WTC11 (cell line): ENCODE measurements around the gene ZNF672. TPM values are rescaled to one million over a fixed set of nuclear protein-coding genes. Genes with fewer than 3 reads are reported as not detected.

Source experiments
- ATAC-seq: fragments of 200-7000 bp; cut with Tn5 transposase; 2 replicates; pipeline ENCODE4 v1.10.0; 2021; ENCODE audit warnings: mild to moderate bottlenecking, moderate library complexity
- CTCF ChIA-PET: fragments of 300-600 bp; sonication (Branson Sonifier 250); formaldehyde crosslinking; loops from one replicate; lab custom pipeline; 2021; ENCODE audit warnings: antibody characterized with exemption; lab: Charles Lee
- POLR2A ChIA-PET: fragments of 350-600 bp; sonication (Branson Sonifier 250); formaldehyde crosslinking; loops from one replicate; lab custom pipeline; 2021; ENCODE audit warnings: antibody characterized with exemption; lab: Charles Lee
- DNase-seq: peaks from one replicate; pipeline ENCODE4 v3.0.0; 2021; ENCODE audit warnings: low spot score
- H3K27ac Mint-ChIP-seq: 2 replicates; pipeline ENCODE4 v1.8.0; 2021; ENCODE audit warnings: mixed read lengths
- H3K27me3 Mint-ChIP-seq: 2 replicates; pipeline ENCODE4 v1.8.0; 2021; ENCODE audit warnings: low read depth, mild to moderate bottlenecking, moderate library complexity, mixed read lengths
- H3K36me3 Mint-ChIP-seq: 2 replicates; pipeline ENCODE4 v1.8.0; 2021; ENCODE audit warnings: mixed read lengths
- H3K4me1 Mint-ChIP-seq: 2 replicates; pipeline ENCODE4 v1.8.0; 2022; ENCODE audit warnings: mixed read lengths
- H3K4me3 Mint-ChIP-seq: 2 replicates; pipeline ENCODE4 v1.8.0; 2021; ENCODE audit warnings: mild to moderate bottlenecking, moderate library complexity, mixed read lengths
- H3K9me3 Mint-ChIP-seq: 2 replicates; pipeline ENCODE4 v1.8.0; 2021; ENCODE audit warnings: mixed read lengths
- CBFB ChIP-seq: sonication (generic); formaldehyde crosslinking; IDR thresholded peaks from 2 replicates; pipeline ENCODE4 v1.8.1; 2022; ENCODE audit warnings: mild to moderate bottlenecking, low read depth, missing genetic modification reagents
- ETV6 ChIP-seq: sonication (generic); formaldehyde crosslinking; IDR thresholded peaks from 2 replicates; pipeline ENCODE4 v1.8.1; 2022; ENCODE audit warnings: mild to moderate bottlenecking, missing genetic modification reagents
- GTF2I ChIP-seq: fragments of 250-450 bp; sonication (Bioruptor Pico); conservative IDR thresholded peaks from 2 replicates; pipeline ENCODE4 v1.4.0; 2021; ENCODE audit warnings: mild to moderate bottlenecking
- JAZF1 ChIP-seq: fragments of 250-450 bp; sonication (Bioruptor Pico); IDR thresholded peaks from 2 replicates; pipeline ENCODE4 v1.9.0; 2021; ENCODE audit warnings: moderate library complexity, mild to moderate bottlenecking, inconsistent platforms
- KAT7 ChIP-seq: sonication (generic); formaldehyde crosslinking; IDR thresholded peaks from 2 replicates; pipeline ENCODE4 v1.8.1; 2023; ENCODE audit warnings: missing genetic modification reagents, mild to moderate bottlenecking, borderline replicate concordance
- MXD4 ChIP-seq: fragments of 250-450 bp; sonication (Bioruptor Pico); IDR thresholded peaks from 2 replicates; pipeline ENCODE4 v1.8.0; 2021; ENCODE audit warnings: mild to moderate bottlenecking, moderate library complexity, borderline replicate concordance
- NFATC4 ChIP-seq: fragments of 250-450 bp; sonication (Bioruptor Pico); IDR thresholded peaks from 2 replicates; pipeline ENCODE4 v1.9.0; 2021; ENCODE audit warnings: mild to moderate bottlenecking
- NR1H2 ChIP-seq: sonication (generic); formaldehyde crosslinking; IDR thresholded peaks from 2 replicates; pipeline ENCODE4 v1.9.0; 2021; ENCODE audit warnings: mild to moderate bottlenecking, moderate library complexity, missing genetic modification reagents
- NR3C1 ChIP-seq: sonication (generic); formaldehyde crosslinking; conservative IDR thresholded peaks from 2 replicates; pipeline ENCODE4 v1.8.1; 2023; ENCODE audit warnings: low read depth, mild to moderate bottlenecking, missing genetic modification reagents
- PRRX2 ChIP-seq: fragments of 250-450 bp; sonication (Bioruptor Pico); IDR thresholded peaks from 2 replicates; pipeline ENCODE4 v1.8.0; 2021; ENCODE audit warnings: mild to moderate bottlenecking
- SMAD3 ChIP-seq: sonication (generic); formaldehyde crosslinking; IDR thresholded peaks from 2 replicates; pipeline ENCODE4 v1.8.0; 2022; ENCODE audit warnings: missing genetic modification reagents, mild to moderate bottlenecking, borderline replicate concordance
- SMAD4 ChIP-seq: sonication (generic); formaldehyde crosslinking; IDR thresholded peaks from 2 replicates; pipeline ENCODE4 v1.8.0; 2022; ENCODE audit warnings: mild to moderate bottlenecking, missing genetic modification reagents
- SP1 ChIP-seq: sonication (generic); formaldehyde crosslinking; conservative IDR thresholded peaks from 2 replicates; pipeline ENCODE4 v1.8.1; 2022; ENCODE audit warnings: missing genetic modification reagents
- TCF7 ChIP-seq: sonication (generic); formaldehyde crosslinking; IDR thresholded peaks from 2 replicates; pipeline ENCODE4 v1.8.0; 2022; ENCODE audit warnings: mild to moderate bottlenecking, low read depth, missing genetic modification reagents, moderate library complexity
- TP53 ChIP-seq: sonication (generic); formaldehyde crosslinking; IDR thresholded peaks from 2 replicates; pipeline ENCODE4 v1.8.1; 2023; ENCODE audit warnings: mild to moderate bottlenecking, missing genetic modification reagents
- ZNF121 ChIP-seq: sonication (generic); formaldehyde crosslinking; IDR thresholded peaks from 2 replicates; pipeline ENCODE4 v1.8.0; 2023; ENCODE audit warnings: missing genetic modification reagents
- ZNF138 ChIP-seq: sonication (generic); formaldehyde crosslinking; conservative IDR thresholded peaks from 2 replicates; pipeline ENCODE4 v1.8.1; 2022; ENCODE audit warnings: mild to moderate bottlenecking, moderate library complexity, missing genetic modification reagents
- ZNF219 ChIP-seq: sonication (generic); formaldehyde crosslinking; IDR thresholded peaks from 2 replicates; pipeline ENCODE4 v1.8.0; 2023; ENCODE audit warnings: missing genetic modification reagents, mild to moderate bottlenecking, borderline replicate concordance
- ZNF671 ChIP-seq: fragments of 250-450 bp; sonication (Bioruptor Pico); IDR thresholded peaks from 2 replicates; pipeline ENCODE4 v1.8.0; 2021; ENCODE audit warnings: mild to moderate bottlenecking
- total RNA-seq: library from RNA; stranded (reverse); gene quantifications from 3 replicates; pipeline ENCODE4 v1.2.3, GENCODE V29; 2021
- TF ChIP-seq, protein P1 (sequence below): fragments of 250-450 bp; sonication (Bioruptor Pico); IDR thresholded peaks from 2 replicates; pipeline ENCODE4 v1.9.0; 2021; ENCODE audit warnings: moderate library complexity, mild to moderate bottlenecking, inconsistent platforms, borderline replicate concordance
- TF ChIP-seq, protein P2 (sequence below): sonication (generic); formaldehyde crosslinking; IDR thresholded peaks from 2 replicates; pipeline ENCODE4 v1.8.1; 2023; ENCODE audit warnings: mild to moderate bottlenecking, missing genetic modification reagents
- TF ChIP-seq, protein P3 (sequence below): sonication (generic); formaldehyde crosslinking; IDR thresholded peaks from 2 replicates; pipeline ENCODE4 v1.8.1; 2023; ENCODE audit warnings: mild to moderate bottlenecking, missing genetic modification reagents
- TF ChIP-seq, protein P4 (sequence below): sonication (generic); formaldehyde crosslinking; IDR thresholded peaks from 2 replicates; pipeline ENCODE4 v1.8.1; 2022; ENCODE audit warnings: low read depth, mild to moderate bottlenecking, moderate library complexity, missing genetic modification reagents, borderline replicate concordance
- TF ChIP-seq, protein P5 (sequence below): fragments of 200-600 bp; IDR thresholded peaks from 2 replicates; pipeline ENCODE4 v1.8.0; 2022; ENCODE audit warnings: antibody characterized with exemption
- TF ChIP-seq, protein P6 (sequence below): sonication (generic); formaldehyde crosslinking; IDR thresholded peaks from 2 replicates; pipeline ENCODE4 v1.8.1; 2022; ENCODE audit warnings: missing genetic modification reagents, borderline replicate concordance

ZNF672 gene
- total RNA-seq, 1 experiment from 2014 or later: 37.9 TPM

DNA sequence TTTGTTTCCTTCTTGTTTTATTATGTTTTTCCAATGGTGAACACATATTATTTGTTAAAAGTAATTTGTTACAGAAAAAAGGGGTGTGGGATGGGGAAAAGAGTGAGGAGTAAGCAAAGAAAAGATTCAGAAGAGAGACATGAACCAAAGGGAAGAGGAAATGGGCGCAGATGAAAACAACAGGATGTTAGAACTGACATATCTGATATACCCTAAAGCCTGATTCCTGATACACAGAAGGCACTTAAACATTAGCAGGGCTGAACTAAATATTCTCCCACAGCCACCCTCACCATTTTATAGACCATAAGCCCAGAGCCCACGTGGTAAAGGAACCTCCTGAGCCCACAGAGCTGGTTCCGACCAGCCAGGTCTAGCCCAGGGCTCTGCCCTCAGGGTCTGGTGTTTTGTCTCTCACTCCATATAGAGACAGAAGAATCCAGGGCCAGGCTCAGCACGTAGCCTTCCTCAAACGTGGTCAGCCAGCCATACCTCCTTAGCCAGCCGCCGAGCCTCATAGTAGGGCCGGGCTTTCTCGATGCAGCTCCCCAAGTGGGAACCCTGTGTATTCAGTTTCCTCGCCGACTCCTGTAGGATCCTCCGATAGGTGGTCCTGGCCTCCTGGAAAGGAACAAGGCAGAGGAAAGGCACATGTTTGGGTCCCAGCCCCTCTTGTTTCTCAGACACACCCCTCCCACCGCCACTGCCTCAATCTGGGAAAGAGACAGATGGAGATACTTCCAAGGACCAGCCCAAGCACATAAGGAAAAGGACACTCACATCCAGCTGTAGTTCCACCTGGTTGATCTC lies 21.8 kb upstream of the ZNF672 start:
- CTCF ChIA-PET: no interaction called here
- POLR2A ChIA-PET: no interaction called here
- Mint-ChIP-seq H3K36me3 (peaks cover 47% of the 10 kb centered on the region), H3K27me3 (no peaks in the 10 kb centered on the region), H3K4me1 (peaks cover 32% of the 10 kb centered on the region), H3K4me3 (no peak overlapping the region), H3K9me3 (no peaks in the 10 kb centered on the region), H3K27ac (peak overlapping the region; percentile 37; the same call in 1 of the 2 replicates)
- ATAC-seq (no peak), DNase-seq (no peak)
- TF ChIP-seq NR3C1 (CRISPR knock-in tag): no peak
- TF ChIP-seq MXD4 (CRISPR knock-in tag): no peak
- no peak for TF ChIP-seq ZNF219 (CRISPR knock-in tag)
- TF ChIP-seq, protein P1, sequence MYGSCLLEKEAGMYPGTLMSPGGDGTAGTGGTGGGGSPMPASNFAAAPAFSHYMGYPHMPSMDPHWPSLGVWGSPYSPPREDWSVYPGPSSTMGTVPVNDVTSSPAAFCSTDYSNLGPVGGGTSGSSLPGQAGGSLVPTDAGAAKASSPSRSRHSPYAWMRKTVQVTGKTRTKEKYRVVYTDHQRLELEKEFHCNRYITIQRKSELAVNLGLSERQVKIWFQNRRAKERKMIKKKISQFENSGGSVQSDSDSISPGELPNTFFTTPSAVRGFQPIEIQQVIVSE (CRISPR knock-in tag): no peak
- no peak for TF ChIP-seq GTF2I (CRISPR knock-in tag)
- no peak for TF ChIP-seq ZNF121 (CRISPR knock-in tag)
- TF ChIP-seq TP53 (CRISPR knock-in tag): no peak
- TF ChIP-seq SP1: no peak
- no peak for TF ChIP-seq ETV6 (CRISPR knock-in tag)
- TF ChIP-seq ZNF671 (CRISPR knock-in tag): no peak
- TF ChIP-seq CBFB (CRISPR knock-in tag): no peak

DNA sequence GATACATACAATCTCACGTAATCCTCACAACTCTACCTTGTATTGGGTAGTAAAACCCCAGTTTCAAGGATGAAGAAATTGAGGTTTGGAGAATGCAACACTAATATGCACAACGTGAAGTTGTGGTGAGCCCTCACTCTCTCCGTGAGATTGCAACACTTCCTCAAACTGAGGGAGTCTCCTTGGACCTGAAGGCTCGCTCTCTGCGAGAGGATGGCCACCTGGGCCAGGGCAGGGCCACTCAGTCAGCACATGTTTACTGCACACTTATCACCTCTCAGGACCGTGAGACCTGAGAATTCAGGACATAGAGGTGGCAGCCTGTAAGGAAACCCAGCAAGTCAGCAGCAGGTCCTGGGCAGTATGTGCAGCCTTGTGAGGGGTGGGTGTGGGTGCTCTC lies 21.0 kb upstream of the ZNF672 start:
- Mint-ChIP-seq H3K9me3 (no peaks in the 10 kb centered on the region), H3K27ac (no peak overlapping the region), H3K27me3 (no peaks in the 10 kb centered on the region), H3K4me1 (peaks cover 32% of the 10 kb centered on the region), H3K4me3 (no peak overlapping the region), H3K36me3 (peaks cover 47% of the 10 kb centered on the region)
- TF ChIP-seq, protein P2, sequence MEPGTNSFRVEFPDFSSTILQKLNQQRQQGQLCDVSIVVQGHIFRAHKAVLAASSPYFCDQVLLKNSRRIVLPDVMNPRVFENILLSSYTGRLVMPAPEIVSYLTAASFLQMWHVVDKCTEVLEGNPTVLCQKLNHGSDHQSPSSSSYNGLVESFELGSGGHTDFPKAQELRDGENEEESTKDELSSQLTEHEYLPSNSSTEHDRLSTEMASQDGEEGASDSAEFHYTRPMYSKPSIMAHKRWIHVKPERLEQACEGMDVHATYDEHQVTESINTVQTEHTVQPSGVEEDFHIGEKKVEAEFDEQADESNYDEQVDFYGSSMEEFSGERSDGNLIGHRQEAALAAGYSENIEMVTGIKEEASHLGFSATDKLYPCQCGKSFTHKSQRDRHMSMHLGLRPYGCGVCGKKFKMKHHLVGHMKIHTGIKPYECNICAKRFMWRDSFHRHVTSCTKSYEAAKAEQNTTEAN (CRISPR knock-in tag): no peak
- TF ChIP-seq JAZF1 (CRISPR knock-in tag) (no peak), ZNF219 (CRISPR knock-in tag) (no peak), KAT7 (CRISPR knock-in tag) (no peak), SMAD3 (CRISPR knock-in tag) (no peak), NFATC4 (CRISPR knock-in tag) (no peak), PRRX2 (CRISPR knock-in tag) (no peak), ZNF138 (CRISPR knock-in tag) (no peak), TCF7 (CRISPR knock-in tag) (no peak), NR1H2 (CRISPR knock-in tag) (no peak), SMAD4 (CRISPR knock-in tag) (no peak), ZNF121 (CRISPR knock-in tag) (no peak)
- TF ChIP-seq, protein P3, sequence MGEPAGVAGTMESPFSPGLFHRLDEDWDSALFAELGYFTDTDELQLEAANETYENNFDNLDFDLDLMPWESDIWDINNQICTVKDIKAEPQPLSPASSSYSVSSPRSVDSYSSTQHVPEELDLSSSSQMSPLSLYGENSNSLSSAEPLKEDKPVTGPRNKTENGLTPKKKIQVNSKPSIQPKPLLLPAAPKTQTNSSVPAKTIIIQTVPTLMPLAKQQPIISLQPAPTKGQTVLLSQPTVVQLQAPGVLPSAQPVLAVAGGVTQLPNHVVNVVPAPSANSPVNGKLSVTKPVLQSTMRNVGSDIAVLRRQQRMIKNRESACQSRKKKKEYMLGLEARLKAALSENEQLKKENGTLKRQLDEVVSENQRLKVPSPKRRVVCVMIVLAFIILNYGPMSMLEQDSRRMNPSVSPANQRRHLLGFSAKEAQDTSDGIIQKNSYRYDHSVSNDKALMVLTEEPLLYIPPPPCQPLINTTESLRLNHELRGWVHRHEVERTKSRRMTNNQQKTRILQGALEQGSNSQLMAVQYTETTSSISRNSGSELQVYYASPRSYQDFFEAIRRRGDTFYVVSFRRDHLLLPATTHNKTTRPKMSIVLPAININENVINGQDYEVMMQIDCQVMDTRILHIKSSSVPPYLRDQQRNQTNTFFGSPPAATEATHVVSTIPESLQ (CRISPR knock-in tag): no peak
- TF ChIP-seq, protein P4, sequence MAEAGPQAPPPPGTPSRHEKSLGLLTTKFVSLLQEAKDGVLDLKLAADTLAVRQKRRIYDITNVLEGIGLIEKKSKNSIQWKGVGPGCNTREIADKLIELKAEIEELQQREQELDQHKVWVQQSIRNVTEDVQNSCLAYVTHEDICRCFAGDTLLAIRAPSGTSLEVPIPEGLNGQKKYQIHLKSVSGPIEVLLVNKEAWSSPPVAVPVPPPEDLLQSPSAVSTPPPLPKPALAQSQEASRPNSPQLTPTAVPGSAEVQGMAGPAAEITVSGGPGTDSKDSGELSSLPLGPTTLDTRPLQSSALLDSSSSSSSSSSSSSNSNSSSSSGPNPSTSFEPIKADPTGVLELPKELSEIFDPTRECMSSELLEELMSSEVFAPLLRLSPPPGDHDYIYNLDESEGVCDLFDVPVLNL (CRISPR knock-in tag): no peak
- TF ChIP-seq, protein P5, sequence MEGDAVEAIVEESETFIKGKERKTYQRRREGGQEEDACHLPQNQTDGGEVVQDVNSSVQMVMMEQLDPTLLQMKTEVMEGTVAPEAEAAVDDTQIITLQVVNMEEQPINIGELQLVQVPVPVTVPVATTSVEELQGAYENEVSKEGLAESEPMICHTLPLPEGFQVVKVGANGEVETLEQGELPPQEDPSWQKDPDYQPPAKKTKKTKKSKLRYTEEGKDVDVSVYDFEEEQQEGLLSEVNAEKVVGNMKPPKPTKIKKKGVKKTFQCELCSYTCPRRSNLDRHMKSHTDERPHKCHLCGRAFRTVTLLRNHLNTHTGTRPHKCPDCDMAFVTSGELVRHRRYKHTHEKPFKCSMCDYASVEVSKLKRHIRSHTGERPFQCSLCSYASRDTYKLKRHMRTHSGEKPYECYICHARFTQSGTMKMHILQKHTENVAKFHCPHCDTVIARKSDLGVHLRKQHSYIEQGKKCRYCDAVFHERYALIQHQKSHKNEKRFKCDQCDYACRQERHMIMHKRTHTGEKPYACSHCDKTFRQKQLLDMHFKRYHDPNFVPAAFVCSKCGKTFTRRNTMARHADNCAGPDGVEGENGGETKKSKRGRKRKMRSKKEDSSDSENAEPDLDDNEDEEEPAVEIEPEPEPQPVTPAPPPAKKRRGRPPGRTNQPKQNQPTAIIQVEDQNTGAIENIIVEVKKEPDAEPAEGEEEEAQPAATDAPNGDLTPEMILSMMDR: no peak
- TF ChIP-seq, protein P6, sequence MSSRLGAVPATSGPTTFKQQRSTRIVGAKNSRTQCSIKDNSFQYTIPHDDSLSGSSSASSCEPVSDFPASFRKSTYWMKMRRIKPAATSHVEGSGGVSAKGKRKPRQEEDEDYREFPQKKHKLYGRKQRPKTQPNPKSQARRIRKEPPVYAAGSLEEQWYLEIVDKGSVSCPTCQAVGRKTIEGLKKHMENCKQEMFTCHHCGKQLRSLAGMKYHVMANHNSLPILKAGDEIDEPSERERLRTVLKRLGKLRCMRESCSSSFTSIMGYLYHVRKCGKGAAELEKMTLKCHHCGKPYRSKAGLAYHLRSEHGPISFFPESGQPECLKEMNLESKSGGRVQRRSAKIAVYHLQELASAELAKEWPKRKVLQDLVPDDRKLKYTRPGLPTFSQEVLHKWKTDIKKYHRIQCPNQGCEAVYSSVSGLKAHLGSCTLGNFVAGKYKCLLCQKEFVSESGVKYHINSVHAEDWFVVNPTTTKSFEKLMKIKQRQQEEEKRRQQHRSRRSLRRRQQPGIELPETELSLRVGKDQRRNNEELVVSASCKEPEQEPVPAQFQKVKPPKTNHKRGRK: no peak
- DNase-seq (no peak), ATAC-seq (no peak)
- ChIA-PET POLR2A (no interaction called here), CTCF (no interaction called here)
